Anterior cingulate cortex (tissue), 58 donors: ENCODE results near the gene KIF25.
A peak's percentile ranks its signal among the peaks of the same experiment; 100 is the strongest.

Source experiments
- DNase-seq, 58 donors: peaks; one replicate each; lab custom pipeline; 2025; lab: John Stamatoyannopoulos, UW

KIF25 gene

GRCh38 chr6:167997642-167998041 is at the start of gene KIF25:
KIF25 (plus strand) TSS chr6:167997671; CDS start chr6:168029586, 31,915 bp downstream.
- DNase-seq: no peak

DNA sequence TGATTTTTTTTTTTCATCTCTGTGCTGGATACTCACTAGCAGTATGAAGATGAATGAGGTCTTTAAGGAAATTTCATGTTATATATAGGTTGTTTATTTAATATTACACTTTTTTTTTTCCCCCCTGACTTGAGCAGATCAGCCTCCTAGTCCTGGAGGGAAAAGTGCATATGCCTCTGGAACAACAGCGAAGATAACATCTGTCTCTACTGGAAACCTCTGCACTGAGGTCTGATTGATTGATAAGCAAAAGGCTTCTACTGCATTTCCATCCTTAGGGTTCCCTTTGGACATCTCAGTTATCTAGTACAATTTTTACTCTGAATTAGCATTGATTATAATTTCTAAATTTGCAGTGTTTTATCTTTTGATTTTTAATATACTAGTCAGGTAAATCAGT is 49.8 kb upstream of the KIF25 start:
- no peak for DNase-seq

DNA sequence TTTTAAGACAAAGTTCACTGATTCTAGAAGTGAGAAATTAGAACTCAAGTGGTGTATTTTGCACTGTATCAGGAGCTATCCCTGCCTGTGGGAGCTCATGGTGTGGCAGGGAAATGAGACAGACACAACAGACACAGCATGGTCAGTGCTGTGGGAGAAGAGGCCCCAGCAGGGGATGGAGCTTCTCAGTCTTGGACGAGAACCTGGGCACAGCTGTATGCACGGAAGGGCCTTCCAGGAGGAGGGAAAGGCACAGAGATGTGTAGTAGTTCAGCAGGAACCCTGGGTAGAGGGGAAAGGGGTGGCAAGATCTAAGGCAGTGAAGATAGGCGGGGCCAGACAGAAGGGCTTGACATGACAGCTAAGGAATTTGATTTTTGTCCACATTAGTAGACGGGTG is 48.8 kb upstream of the KIF25 start:
- DNase-seq: no peak

DNA sequence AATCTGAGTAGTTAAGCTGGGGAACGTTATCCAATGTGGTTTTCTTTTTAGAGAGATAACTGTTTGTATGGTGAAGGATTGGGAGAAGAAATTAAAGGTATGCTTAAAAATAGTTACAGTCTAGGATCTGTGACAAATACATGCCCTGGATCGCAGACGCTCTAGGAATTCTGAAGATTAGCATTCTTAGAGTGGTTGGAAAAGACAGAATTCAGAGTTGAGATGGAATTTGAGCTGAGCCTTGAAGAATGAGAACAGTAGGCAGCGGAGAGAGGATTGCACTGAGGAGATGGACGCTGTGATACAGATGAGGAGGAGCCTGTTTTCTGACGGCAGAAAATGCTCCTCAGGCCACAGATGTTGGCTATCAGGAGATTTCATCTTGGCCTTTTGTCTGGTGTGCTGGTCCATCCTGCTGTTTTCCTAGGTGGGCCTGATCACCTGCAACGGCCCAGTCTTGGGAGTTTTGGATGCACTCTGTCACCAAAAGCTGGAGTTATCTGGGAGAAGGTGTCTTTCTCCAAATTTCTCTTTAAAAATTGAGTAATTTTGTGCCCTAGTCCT is 48.3 kb upstream of the KIF25 start:
- no peak for DNase-seq

DNA sequence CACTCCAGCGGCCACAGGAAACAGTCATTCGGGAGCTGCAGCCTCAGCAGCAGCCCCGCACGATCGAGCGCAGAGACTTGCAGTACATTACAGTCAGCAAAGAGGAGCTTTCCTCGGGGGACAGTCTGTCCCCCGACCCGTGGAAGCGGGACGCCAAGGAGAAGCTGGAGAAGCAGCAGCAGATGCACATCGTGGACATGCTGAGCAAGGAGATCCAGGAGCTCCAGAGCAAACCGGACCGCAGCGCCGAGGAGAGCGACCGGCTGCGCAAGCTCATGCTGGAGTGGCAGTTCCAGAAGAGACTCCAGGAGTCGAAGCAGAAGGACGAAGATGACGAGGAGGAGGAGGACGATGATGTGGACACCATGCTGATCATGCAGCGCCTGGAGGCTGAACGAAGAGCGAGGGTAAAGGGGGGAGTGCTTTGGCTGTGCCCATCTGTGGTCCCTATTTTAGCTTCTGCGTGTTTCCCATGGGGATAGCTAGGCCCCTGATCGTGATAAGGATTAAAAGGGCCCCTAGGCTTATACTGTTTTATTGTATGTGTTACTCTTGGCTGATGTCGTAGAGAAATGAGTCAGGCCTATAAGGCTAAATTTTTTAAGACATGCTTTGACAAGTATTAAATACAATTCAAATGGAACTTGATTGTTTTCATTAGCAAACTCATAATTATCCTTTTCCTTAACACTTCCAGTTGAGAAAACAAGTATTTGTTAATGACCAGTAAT is 45.5 kb upstream of the KIF25 start:
- no peak for DNase-seq

DNA sequence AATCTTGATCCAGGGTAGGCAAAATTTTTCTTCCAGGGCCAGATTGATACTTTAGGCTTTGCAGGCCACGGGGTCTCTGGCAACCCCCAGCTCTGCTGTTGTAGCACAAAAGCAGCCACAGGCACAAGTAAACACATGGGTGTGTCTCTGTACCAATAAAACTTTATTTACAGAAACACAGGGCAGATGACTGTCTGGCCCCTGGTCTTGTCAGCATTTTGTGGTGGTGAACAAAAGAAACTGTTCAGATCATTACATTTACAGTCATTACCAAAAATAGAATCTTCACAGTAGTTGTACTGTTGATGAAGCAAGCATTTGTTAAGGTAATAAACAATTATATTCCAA is 45.0 kb upstream of the KIF25 start:
- DNase-seq: no peak

GRCh38 chr6:167953551-167953950 is 43.9 kb upstream of the KIF25 start:
- no peak for DNase-seq

- no peak for DNase-seq
Measured at GRCh38 chr6:167954151-167954550, 43.3 kb upstream of the KIF25 start.

DNA sequence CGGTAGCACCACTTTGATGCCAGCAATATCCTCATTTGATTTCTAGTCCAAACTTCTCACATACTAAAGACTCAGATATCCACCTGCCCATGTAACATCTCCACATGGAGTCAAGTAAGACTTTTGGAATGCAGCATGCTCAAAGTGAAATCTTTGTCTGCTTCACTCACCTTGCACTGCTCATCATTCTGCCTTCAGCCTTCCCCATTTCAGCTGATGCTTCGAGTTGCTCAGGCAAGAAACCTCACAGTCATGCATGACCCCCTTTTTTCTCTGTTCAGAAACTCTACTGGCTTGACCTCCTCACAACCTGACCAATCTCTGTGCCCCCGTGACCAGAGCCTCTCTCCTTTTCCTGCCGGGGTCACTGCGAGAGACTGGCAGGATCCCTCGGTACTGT is 41.0 kb upstream of the KIF25 start:
- no peak for DNase-seq

GRCh38 chr6:167956983-167957492 is 40.4 kb upstream of the KIF25 start:
- DNase-seq: no peak

GRCh38 chr6:167957626-167958025 is 39.8 kb upstream of the KIF25 start:
- no peak for DNase-seq

GRCh38 chr6:167960579-167960978 is 36.9 kb upstream of the KIF25 start:
- DNase-seq: no peak

- DNase-seq: peak in 1 of 58 donors; percentile 58
Measured at GRCh38 chr6:167962711-167963110, 34.8 kb upstream of the KIF25 start.

DNA sequence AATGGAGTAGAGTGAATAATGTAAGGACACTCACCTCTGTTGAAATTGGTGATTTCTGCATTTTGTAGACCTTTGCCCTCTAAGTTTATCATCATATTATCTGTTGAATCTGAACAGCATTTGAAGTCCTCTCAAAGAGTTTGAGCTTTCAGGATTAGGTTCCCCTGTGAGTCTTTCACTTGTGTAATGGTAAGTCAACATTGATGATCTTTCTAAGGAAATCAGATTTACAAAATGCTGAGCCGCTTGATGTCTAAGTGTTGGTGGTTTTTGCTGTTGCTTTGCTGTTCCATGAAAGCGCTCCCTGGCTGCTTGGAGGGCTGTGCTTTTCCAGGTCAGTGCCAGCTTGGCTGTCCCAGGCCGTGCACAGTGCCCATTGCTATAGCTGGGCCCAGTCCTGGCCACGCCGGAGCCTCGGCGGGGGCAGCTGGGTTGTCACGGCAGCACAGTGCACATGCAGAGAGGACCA is 33.8 kb upstream of the KIF25 start:
- peak in 16 of 58 donors; percentile 10 to 46 (median 20) for DNase-seq

DNA sequence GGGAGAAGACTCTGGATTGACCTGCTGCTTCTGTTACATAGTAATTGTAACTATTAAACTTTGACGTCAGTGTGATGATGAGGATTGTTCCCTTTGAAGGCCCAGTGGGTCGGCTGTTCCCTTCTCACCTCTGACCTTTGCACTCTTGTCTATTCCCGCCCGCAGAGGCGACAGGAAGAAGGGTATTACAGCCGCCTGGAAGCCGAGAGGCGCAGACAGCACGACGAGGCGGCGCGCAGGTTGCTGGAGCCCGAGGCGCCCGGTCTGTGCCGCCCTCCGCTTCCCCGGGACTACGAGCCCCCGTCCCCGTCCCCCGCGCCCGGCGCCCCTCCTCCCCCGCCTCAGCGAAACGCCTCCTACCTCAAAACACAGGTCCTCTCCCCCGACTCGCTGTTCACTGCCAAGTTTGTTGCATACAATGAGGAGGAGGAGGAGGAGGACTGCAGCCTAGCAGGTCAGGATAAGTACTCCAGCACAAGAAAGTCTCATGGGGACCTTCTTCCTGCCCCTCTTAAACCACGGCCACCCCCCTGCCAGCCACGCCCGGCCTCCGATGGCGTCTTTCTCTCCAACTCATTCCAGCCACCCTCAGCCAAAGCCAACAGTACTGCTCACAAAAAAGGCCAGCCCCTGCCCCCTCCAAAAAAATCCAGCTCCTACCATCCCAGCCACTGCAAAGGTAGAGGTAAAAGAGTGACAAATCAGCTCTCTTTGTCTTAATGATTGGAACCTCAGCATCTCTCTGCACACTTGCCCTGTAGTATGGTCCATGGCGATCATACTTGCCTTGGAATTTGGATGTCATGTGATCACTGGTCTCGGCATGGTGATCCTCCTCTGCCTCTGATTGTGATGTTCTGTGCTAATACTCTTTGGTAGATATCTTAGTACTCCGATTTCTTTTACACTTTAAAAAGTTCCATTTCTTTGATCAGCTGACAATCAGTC is 31.6 kb upstream of the KIF25 start:
- DNase-seq: no peak

GRCh38 chr6:167966540-167966905 is 30.9 kb upstream of the KIF25 start:
- DNase-seq: no peak

DNA sequence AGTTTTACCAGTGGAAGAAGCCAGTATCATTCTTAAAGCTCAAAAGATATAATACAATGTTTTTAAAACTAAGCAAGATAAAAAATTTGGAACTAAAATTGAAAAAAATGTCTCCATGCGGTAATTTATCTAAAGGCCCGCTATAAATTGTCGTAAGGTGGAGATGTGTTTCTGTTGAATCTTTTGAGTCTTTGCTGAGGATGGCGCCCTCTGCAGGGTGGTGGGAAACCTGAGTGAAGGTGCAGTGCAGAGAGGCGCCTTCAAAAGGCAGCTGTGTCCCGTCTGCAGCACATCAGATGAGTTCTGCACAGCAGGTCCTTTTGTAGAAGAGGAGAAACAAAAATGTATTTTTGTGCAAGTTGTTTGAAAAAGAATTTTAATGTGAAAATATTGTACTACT is 29.4 kb upstream of the KIF25 start:
- DNase-seq: peak in 1 of 58 donors; percentile 29

DNA sequence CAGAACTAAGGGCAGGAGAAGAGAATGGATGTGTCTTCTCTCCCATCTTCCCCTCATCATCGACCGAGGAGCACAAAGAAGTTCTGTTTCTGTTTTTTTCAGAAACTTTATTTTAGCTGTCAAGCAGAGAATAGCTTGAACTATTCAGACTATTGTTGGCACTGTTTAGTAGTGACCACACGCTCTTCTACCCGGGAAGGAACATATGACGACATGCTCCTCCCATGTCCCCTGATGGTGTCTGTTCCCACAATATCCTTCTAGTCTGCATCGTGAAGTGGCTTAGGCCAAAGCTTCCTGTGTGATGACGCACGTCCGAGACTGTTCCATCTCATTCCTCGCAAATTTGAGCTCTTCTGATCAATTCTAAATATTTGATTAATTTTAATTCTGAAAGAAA is 27.2 kb upstream of the KIF25 start:
- DNase-seq: peak in 8 of 58 donors; percentile 11 to 49 (median 29)

DNA sequence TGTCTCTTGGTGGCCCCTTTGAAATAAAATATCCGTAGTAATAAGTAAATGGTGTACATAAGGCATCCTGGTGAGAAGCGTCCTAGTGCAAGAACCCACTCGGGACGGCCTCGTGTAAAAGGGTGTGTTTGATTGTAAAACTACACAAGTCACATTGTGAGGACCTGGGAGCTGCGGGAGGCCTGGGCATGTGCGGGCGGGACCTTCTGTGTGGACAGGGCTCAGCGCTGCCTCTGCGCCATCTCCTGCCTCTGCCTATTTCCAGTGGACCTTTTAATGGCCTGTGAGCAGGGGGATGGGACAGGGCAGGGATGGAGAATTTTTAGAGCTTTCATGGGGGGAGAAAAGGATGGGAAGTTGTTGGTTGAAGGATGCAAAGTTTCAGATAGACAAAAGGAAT is 25.3 kb upstream of the KIF25 start:
- no peak for DNase-seq

DNA sequence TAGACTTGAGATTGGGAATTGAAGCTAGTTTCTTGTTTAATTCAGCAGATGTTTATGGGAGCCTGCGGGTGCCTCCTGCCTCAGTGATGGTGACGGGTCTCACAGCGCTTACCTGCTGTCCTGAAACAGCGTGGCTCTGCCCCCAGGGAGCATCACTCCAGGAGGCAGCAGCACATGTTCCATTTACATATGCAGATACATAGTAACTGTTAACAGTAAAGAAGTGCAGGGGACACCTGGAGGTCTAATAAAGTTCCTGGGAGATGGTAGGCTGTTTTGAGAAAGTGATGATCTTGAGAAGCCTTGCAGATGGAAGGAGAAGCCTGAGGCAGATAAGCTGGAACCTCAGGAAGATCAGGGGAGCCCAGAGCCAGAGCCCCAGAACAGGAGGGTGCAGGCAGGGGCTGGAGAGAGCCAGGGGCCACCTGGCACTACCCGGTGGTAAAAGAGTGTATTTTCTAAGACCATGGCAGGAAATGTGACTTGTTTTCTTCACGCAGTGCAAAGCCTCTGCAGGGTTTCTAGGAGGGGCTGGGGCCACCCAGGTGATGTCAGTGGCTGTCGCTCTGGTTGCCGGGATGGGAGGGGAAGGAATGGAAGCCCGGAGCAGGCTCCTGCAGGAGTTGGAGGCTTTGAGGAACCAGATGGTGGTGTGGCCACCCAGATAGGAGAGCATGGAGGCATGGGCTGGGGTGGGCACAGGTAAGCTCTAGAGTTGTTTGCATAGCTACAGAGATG is 24.2 kb upstream of the KIF25 start:
- no peak for DNase-seq
